GM10266 (cell line): Measurements from ENCODE around the gene ZIM2.

Source experiments
- DNase-seq: peaks from one replicate; pipeline ENCODE4 v3.0.0; 2012; ENCODE audit errors: extremely low spot score
- TF ChIP-seq, protein P1 (sequence below): IDR thresholded peaks from 2 replicates; pipeline ENCODE4 v1.5.1; 2012; ENCODE audit warnings: mild to moderate bottlenecking, low read depth; ENCODE audit not compliant: control insufficient read depth, insufficient read depth; ENCODE audit errors: missing control alignments

ZIM2 gene

DNA sequence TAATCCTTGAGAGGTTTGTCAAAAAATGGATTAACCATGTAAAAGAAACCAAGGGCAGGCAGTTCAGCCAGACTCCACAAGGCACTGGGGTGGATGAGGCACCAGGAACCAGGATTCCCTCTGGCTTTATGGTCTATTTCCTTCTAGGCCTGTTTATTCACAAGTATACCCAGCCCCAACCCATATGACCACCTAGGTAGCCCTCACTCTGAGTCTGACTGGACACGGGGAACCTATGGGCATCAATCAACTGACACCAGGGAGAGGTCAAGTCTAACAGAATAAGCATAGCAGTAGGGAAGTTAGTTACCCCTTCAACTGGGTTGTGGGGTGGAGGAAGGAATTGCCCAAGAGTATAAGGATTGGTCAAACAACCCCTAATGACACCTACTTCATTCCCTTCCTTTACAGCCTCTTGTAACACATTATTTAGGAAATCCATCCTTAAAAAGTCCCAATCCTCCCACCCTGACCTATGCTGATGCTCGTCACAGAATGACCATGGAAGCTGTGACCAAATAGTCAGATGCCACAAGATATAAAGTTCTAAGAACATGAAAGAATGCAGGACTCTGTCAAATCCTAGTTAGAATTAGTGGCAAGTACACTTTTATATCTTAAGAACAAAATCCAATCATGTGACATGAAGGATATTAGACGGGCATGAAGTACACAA lies 31.7 kb downstream of the ZIM2 start:
- TF ChIP-seq, protein P1, sequence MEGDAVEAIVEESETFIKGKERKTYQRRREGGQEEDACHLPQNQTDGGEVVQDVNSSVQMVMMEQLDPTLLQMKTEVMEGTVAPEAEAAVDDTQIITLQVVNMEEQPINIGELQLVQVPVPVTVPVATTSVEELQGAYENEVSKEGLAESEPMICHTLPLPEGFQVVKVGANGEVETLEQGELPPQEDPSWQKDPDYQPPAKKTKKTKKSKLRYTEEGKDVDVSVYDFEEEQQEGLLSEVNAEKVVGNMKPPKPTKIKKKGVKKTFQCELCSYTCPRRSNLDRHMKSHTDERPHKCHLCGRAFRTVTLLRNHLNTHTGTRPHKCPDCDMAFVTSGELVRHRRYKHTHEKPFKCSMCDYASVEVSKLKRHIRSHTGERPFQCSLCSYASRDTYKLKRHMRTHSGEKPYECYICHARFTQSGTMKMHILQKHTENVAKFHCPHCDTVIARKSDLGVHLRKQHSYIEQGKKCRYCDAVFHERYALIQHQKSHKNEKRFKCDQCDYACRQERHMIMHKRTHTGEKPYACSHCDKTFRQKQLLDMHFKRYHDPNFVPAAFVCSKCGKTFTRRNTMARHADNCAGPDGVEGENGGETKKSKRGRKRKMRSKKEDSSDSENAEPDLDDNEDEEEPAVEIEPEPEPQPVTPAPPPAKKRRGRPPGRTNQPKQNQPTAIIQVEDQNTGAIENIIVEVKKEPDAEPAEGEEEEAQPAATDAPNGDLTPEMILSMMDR: no peak

DNA sequence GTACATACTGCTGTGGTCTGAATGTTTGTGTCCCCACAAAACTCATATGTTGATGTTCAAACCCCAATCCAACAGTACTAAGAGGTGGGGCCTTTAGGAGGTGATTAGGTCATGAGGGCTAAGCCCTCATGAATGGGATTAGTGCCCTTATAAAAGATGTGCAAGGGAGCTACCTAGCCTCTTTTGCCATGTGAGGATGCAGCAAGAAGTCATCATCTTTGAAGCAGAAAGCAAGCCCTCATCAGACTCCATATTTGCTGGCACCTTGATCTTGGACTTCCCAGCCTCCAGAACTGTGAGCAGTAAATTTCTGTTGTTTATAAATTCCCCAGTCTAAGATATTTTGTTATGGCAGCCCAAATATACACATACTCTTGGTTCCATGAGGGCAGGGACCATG lies 33.9 kb downstream of the ZIM2 start:
- no peak for DNase-seq

More for the DNA sequence above, 31.7 kb downstream of the ZIM2 start:
- DNase-seq: no peak

DNA sequence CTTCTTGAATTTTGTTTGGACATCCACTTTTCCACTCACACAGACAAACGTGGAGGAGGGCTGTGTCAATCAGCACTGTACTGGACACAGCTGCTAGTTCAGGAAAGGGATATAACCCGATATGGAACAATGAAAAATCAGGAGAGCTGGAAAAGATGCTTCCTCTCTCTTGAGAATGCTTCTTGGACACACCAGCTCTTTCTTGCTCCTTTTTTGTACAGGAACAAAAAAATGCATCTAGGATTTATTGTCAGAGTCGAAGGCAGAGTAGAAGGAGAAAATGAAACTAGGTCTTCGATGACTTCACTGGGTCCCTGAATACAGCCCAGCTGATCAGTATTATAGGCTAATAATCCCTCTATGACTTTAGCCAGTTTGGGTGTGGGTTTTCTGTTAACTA lies 62.2 kb downstream of the ZIM2 start:
- TF ChIP-seq, protein P1: no peak
- no peak for DNase-seq

More for the DNA sequence above, 33.9 kb downstream of the ZIM2 start:
- TF ChIP-seq, protein P1: no peak

DNA sequence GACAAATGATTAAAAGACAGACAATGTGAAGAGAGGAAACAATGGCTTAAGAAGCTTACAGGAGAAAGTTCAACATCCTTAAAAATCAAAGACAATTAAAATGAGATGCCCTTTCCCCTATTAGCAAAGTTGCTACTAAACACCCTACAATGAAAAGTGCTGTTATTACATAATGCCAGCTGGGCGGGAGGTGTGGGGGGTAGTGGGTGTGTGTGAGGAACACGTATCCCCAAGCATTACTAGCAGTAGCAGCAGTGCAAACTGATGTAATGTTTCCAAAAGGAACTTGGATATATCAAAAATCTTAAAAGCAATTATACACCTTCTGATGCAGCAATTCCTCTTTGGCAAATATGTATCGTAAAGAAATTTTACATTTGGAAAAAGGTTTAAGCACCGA lies 70.9 kb downstream of the ZIM2 start:
- DNase-seq: no peak
- TF ChIP-seq, protein P1: no peak

DNA sequence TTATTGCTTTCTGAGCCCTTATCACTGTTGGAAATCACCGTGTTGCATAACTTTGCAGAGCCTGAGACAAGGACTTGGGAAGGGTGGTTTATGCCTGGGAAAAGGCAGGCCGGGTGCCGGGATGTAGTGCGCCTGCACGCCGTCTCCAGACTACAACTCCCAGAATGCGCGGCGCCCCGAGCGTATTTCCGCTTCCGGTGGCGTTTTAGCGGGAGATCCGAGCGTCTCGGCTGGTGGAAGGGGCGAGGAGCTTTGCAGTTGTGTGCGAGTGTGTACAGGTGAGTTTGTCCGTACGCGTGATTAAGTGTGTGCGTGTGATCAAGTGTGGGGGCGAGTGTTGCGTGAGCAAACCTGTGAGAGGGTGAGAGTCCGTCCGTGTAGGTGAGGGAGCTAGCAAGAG lies 75.4 kb downstream of the ZIM2 start:
- DNase-seq: no peak
- TF ChIP-seq, protein P1: no peak

DNA sequence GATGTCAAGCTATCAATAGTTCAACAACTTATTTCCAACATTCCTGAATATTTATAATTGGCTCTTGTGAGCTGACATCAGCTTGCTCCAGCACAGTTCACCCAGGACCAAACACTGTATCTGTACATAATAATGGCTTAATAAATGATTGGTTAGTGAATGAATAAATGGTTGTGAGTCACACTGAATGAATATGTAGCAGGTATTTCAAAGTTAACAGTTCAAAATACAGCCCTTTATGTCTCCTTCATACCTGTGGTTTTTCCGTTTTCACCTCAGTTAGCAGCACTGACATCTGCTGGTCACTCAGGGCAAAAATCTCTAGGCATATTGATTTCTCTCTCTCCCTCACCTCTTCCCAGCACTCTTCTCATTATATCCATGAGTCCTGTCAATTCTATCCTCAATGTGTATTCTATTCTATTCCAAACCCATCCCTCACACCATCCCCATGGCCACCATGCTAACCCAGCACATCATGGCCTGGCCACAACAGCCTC lies 76.3 kb downstream of the ZIM2 start:
- TF ChIP-seq, protein P1: no peak
- no peak for DNase-seq

DNA sequence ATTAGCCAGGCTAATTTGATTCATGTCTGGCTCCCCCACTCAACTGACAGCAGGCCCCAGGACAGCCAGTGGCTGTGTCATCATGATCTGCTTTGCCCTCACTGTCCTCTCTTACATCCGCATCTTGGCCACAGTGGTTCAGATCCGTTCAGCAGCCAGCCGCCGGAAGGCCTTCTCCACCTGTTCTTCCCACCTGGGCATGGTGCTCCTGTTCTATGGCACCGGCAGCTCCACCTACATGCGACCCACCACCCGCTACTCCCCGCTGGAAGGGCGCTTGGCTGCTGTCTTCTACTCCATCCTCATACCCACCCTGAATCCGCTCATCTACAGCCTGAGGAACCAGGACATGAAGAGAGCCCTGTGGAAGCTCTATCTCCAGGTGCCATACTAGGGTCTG lies 79.7 kb downstream of the ZIM2 start:
- TF ChIP-seq, protein P1: no peak
- DNase-seq: no peak
